CD14-positive monocyte (primary cell): ENCODE data around the gene TNFAIP2. TPM values are rescaled to one million over a fixed set of nuclear protein-coding genes. Genes with fewer than 3 reads are reported as not detected.

Experiments used
- DNase-seq, 3 donors: peaks; one replicate each; pipeline ENCODE4 v3.0.0-alpha.2; 2011 to 2022
- H2AFZ ChIP-seq: 2 replicates; pipeline ENCODE4 v1.6.0; 2012; ENCODE audit warnings: mild to moderate bottlenecking, low read depth, low read length, inconsistent platforms; ENCODE audit not compliant: insufficient read depth, poor library complexity, severe bottlenecking
- H3K27ac ChIP-seq, 2 donors: 1 replicate in 1 of 2; 2 replicates in 1 of 2; pipeline ENCODE4 v1.5.1; 2012 to 2013; ENCODE audit warnings: low read length in 2 of 2, control low read depth in 1 of 2, inconsistent platforms in 1 of 2, low read depth in 1 of 2, mild to moderate bottlenecking in 1 of 2
- H3K27me3 ChIP-seq, 2 donors: one replicate each; pipeline versions ENCODE4 v1.6.0 to v1.6.1; 2011 to 2013; ENCODE audit warnings: low read length in 2 of 2; ENCODE audit not compliant: control insufficient read depth in 2 of 2, insufficient read depth in 2 of 2
- H3K36me3 ChIP-seq, 2 donors: replicated peaks in 1 of 2; 1 replicate in 1 of 2; 2 replicates in 1 of 2; pipeline versions ENCODE4 v1.5.1 to v1.6.1; 2012 to 2013; ENCODE audit warnings: low read length in 2 of 2, control low read depth in 1 of 2, inconsistent platforms in 1 of 2, mild to moderate bottlenecking in 1 of 2; ENCODE audit not compliant: insufficient read depth in 2 of 2, control insufficient read depth in 1 of 2
- H3K4me1 ChIP-seq, 2 donors: 1 replicate in 1 of 2; 2 replicates in 1 of 2; pipeline versions ENCODE4 v1.5.1 to v1.6.1; 2012 to 2013; ENCODE audit warnings: low read length in 2 of 2, control low read depth in 1 of 2, inconsistent platforms in 1 of 2, mild to moderate bottlenecking in 1 of 2, moderate library complexity in 1 of 2; ENCODE audit not compliant: insufficient read depth in 2 of 2, control insufficient read depth in 1 of 2
- H3K4me2 ChIP-seq: replicated peaks from 2 replicates; pipeline ENCODE3; 2012; ENCODE audit warnings: low read length, moderate library complexity, mild to moderate bottlenecking; ENCODE audit not compliant: poor library complexity, severe bottlenecking; ENCODE audit errors: extremely low read depth
- H3K4me3 ChIP-seq, 3 experiments: fragments of 200-600 bp in 1 of 3; sonication (generic) in 1 of 3; replicated peaks in 1 of 3; 1 replicate in 2 of 3; 2 replicates in 1 of 3; pipeline ENCODE4 v1.5.1; 2011 to 2013; ENCODE audit warnings: low read length in 3 of 3, mild to moderate bottlenecking in 3 of 3, control low read depth in 2 of 3, low read depth in 2 of 3, inconsistent platforms in 1 of 3, moderate library complexity in 1 of 3
- H3K79me2 ChIP-seq: 2 replicates; pipeline ENCODE4 v1.6.0; 2012; ENCODE audit warnings: mild to moderate bottlenecking, control low read depth, inconsistent platforms, low read length, moderate library complexity; ENCODE audit not compliant: insufficient read depth
- H3K9ac ChIP-seq: 2 replicates; pipeline ENCODE4 v1.6.0; 2017; ENCODE audit warnings: low read length, mild to moderate bottlenecking; ENCODE audit not compliant: insufficient read depth, poor library complexity, severe bottlenecking
- H3K9me3 ChIP-seq, 2 donors: replicated peaks in 1 of 2; 1 replicate in 1 of 2; 2 replicates in 1 of 2; pipeline versions ENCODE4 v1.5.1 to v1.6.1; 2012 to 2013; ENCODE audit warnings: low read length in 2 of 2, control low read depth in 1 of 2; ENCODE audit not compliant: control insufficient read depth in 1 of 2, insufficient read depth in 1 of 2
- H4K20me1 ChIP-seq: 2 replicates; pipeline ENCODE4 v1.6.0; 2012; ENCODE audit warnings: mild to moderate bottlenecking, low read length, control low read depth, moderate library complexity; ENCODE audit not compliant: insufficient read depth
- H3K27ac Mint-ChIP-seq, 7 donors: one replicate each; pipeline ENCODE4 v1.8.0; 2020; ENCODE audit warnings: mild to moderate bottlenecking in 7 of 7, mixed read lengths in 7 of 7, moderate library complexity in 6 of 7, inconsistent platforms in 2 of 7
- H3K27me3 Mint-ChIP-seq, 3 donors: one replicate each; pipeline ENCODE4 v1.8.0; 2021 to 2022; ENCODE audit warnings: low read depth in 3 of 3, mild to moderate bottlenecking in 3 of 3, mixed read lengths in 3 of 3, moderate library complexity in 3 of 3, inconsistent platforms in 1 of 3
- H3K36me3 Mint-ChIP-seq, 2 donors: one replicate each; pipeline ENCODE4 v1.8.0; 2020; ENCODE audit warnings: mixed read lengths in 2 of 2, inconsistent platforms in 1 of 2, mild to moderate bottlenecking in 1 of 2
- H3K4me1 Mint-ChIP-seq: one replicate; pipeline ENCODE4 v1.8.0; 2020; ENCODE audit warnings: mild to moderate bottlenecking, mixed read lengths
- H3K4me3 Mint-ChIP-seq, 2 donors: one replicate each; pipeline ENCODE4 v1.8.0; 2020; ENCODE audit warnings: mild to moderate bottlenecking in 2 of 2, mixed read lengths in 2 of 2, moderate library complexity in 1 of 2
- H3K9me3 Mint-ChIP-seq, 7 donors: one replicate each; pipeline ENCODE4 v1.8.0; 2020 to 2022; ENCODE audit warnings: mixed read lengths in 7 of 7, mild to moderate bottlenecking in 6 of 7, moderate library complexity in 6 of 7, inconsistent platforms in 2 of 7
- CTCF ChIP-seq: fragments of 200-600 bp; IDR thresholded peaks from one replicate; pipeline ENCODE4 v1.8.0; 2022; ENCODE audit warnings: antibody characterized with exemption, mild to moderate bottlenecking
- WGBS: methylation state at CpG from one replicate; pipeline ENCODE4 v1.1.5; 2013; ENCODE audit warnings: missing lambda C conversion rate; ENCODE audit not compliant: insufficient coverage; 5-methylcytosine and 5-hydroxymethylcytosine counted together
- intact Hi-C, 2 donors: fragments of 100-400 bp; cut with micrococcal nuclease; formaldehyde crosslinking; loops; one replicate each; pipeline versions ENCODE4 v1.15.0 to v1.15.1; 2023
- polyA plus RNA-seq, 3 donors: library from polyadenylated mRNA; depleted of rRNA in 1 of 3; unstranded in 2 of 3; stranded (reverse) in 1 of 3; fragments of 300-500 nt in 2 of 3; fragments of >200 nt in 1 of 3; fragmentation: Illumina TruSeq in 2 of 3; gene quantifications; 1 replicate in 2 of 3; 2 replicates in 1 of 3; pipeline ENCODE4 v1.2.3, GENCODE V29; 2012 to 2021

TNFAIP2 gene
- polyA plus RNA-seq, 3 donors, result 41.5 to 1,807 (median 50.8) TPM

GRCh38 chr14:103104389-103104653, 18.9 kb upstream of the TNFAIP2 start:
- TF ChIP-seq CTCF, result no peak
- peaks cover 21 to 38% of the 10 kb centered on the region in 2 donors for H3K27me3 ChIP-seq
- peaks cover 36 to 57% of the 10 kb centered on the region in 2 donors for H3K4me1 ChIP-seq
- intact Hi-C loops, result loop anchor here (2.0 to 5.0 kb wide), 4 partner anchors 18 to 83 kb away; partner anchors contain the start of gene TNFAIP2 (in 1 of the 2)
- H4K20me1 ChIP-seq, result no peaks in the 10 kb centered on the region
- peaks cover 0 to 18% (median 5%) of the 10 kb centered on the region in 7 donors for H3K9me3 Mint-ChIP-seq
- H3K4me3 ChIP-seq, result peak overlapping the region in 1 of 3 experiments; percentile 61
- WGBS, result 23% methylated on average over 8 of the region's 20 CpGs
- no peak overlapping the region for H3K27ac ChIP-seq
- H3K4me1 Mint-ChIP-seq, result peaks cover 28% of the 10 kb centered on the region
- peak overlapping the region; percentile 60 for H3K4me2 ChIP-seq
- no peak overlapping the region for H3K27ac Mint-ChIP-seq
- H3K36me3 ChIP-seq, result no peaks in the 10 kb centered on the region
- peak overlapping the region in 1 of 2 donors; percentile 42 for H3K4me3 Mint-ChIP-seq
- H2AFZ ChIP-seq, result peak overlapping the region; percentile 44
- no peaks in the 10 kb centered on the region for H3K79me2 ChIP-seq
- H3K36me3 Mint-ChIP-seq, result peaks cover 7 to 8% of the 10 kb centered on the region in 2 donors
- H3K9ac ChIP-seq, result no peak overlapping the region
- H3K27me3 Mint-ChIP-seq, result peaks cover 40 to 52% (median 44%) of the 10 kb centered on the region in 3 donors
- DNase-seq, result no peak
- H3K9me3 ChIP-seq, result peaks cover 0 to 10% of the 10 kb centered on the region in 2 donors

- Histone ChIP-seq H3K4me3 (peak overlapping the region in 1 of 3 experiments; percentile 28), H3K4me1 (peaks cover 39 to 61% of the 10 kb centered on the region in 2 donors), H4K20me1 (no peaks in the 10 kb centered on the region), H3K36me3 (no peaks in the 10 kb centered on the region), H3K9ac (no peak overlapping the region), H2AFZ (peak overlapping the region; percentile 44), H3K79me2 (no peaks in the 10 kb centered on the region), H3K4me2 (peak overlapping the region; percentile 60), H3K27me3 (peaks cover 21 to 38% of the 10 kb centered on the region in 2 donors), H3K9me3 (peaks cover 0 to 10% of the 10 kb centered on the region in 2 donors), H3K27ac (no peak overlapping the region)
- 7% methylated on average over 58 of the region's 59 CpGs for WGBS
- intact Hi-C loops, result loop anchor here (1.0 to 5.0 kb wide), 6 partner anchors 18 to 82 kb away; partner anchors contain the start of gene TNFAIP2 (in 1 of the 2)
- peak overlapping the region in 4 of 7 donors; percentile 20 to 65 (median 46) for H3K27ac Mint-ChIP-seq
- H3K36me3 Mint-ChIP-seq, result peaks cover 7 to 8% of the 10 kb centered on the region in 2 donors
- peak; percentile 55 to 69 (median 61) for DNase-seq
- peaks cover 32% of the 10 kb centered on the region for H3K4me1 Mint-ChIP-seq
- H3K4me3 Mint-ChIP-seq, result peak overlapping the region in 1 of 2 donors; percentile 75
- H3K9me3 Mint-ChIP-seq, result peaks cover 0 to 18% (median 5%) of the 10 kb centered on the region in 7 donors
- H3K27me3 Mint-ChIP-seq, result peaks cover 40 to 52% (median 44%) of the 10 kb centered on the region in 3 donors
- peak; percentile 86 for TF ChIP-seq CTCF
Measured at GRCh38 chr14:103104654-103105452, 18.4 kb upstream of the TNFAIP2 start.
